ENCODE results near the gene IL18RAP.

IL18RAP gene

DNA sequence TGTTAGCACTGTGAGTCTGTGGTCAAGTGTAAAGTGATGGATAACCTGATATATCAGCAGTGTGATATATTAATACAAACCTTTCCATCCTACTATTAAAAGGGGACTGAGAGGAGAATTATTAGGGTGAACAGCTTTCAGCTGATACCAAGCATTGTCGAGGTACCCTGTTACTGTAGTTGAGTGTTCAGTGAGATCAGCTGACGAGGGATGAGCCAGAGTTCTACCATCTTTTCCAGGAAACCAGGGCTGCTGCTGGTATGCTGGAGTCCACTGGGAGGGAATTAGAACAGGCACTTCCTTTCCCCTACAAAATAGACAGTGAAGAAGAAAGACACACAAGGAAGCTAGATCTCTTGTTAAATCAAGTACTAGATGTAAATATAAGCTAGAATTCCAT lies 408 bp downstream of the IL18RAP start:
- no peak for DNase-seq (ENCODE audit: low spot score)
- FAIRE-seq, result no peak

DNA sequence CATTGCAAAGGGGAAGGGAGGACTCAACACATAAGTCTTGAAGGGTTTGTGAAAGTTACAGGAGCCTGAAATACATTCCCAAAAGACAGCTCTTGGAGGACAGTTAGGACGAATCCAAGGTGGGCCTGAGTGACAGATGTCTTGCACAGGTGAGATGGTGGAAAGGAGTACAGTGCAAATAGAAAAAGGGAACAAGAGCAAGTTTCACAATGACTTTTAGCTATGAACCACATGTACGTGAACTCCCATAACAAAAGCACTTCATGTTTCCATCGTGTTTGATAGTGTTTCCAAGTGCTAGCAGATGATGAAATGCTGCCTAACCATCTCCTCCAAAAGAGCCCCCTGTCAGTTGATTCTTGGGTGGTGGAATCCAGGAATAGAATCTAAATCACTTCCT lies 1.8 kb downstream of the IL18RAP start:
- DNase-seq (ENCODE audit: low spot score), result no peak
- FAIRE-seq, result no peak

DNA sequence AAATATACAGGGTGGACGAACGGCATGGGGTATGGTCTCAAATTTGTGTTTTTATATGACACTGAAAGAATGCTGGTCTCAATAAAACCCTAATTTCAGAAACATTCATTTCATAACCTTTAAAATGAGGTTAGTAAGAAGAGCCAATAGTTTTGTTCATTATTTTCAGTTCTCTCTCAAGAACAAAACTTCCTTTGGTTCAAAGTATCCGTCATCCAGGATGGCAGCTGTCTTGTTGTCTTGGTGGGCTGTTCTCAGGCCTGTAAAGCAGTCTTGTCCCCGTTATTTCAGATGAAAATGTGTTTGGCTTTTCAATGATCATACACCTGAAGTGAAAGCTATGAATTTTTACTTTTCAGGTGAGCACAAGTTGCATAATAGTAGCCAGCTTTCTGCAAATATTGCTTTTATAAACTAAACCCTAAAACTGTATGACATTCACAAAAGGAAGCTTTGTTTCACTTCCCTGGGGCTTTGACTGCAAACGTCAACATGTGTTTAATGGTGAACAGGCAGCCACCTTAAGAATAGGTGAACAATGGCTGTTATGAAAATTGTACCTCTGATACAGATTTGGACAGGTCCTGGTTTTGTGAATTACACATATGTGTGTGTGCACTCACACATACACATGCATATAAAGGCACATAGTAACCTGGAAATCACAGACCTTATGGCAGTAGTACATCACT lies 2.6 kb downstream of the IL18RAP start:
- no peak for DNase-seq (ENCODE audit: low spot score)
- FAIRE-seq, result no peak

DNA sequence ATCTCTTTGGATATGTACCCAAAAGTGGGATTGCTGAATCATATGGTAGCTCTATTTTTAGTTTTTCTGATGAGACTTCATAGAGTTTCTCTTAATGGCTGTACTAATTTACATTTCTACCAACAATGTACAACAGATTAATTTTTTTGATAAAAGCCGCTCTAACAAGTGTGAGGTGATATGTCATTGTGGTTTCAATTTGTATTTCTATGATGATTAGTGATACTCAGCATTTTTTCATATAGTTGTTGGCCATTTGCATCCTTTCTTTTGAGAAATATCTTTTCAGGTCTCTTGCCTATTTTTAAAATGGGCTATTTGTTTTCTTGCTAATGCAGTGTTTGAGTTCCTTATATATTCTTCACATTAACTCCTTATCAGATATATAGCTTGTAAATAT lies 4.3 kb downstream of the IL18RAP start:
- no peak for FAIRE-seq
- DNase-seq (ENCODE audit: low spot score), result no peak

DNA sequence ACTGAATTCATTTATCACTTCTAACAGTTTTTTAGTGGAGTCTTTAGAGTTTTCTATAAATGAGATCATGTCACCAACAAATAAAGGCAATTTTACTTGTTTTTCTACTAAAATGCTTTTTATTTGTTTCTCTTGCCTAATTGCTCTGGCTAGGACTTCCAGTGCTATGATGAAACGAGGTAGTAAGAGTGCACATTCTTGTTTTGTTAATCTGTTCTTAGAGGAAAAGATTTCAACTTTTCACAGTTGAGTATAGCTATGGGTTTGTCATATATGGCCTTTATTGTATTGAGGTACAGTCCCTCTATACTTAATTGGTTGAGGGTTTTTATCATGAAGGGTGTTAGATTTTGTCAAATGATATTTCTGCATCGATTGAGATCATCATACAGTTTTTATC lies 5.6 kb downstream of the IL18RAP start:
- FAIRE-seq (no peak), DNase-seq (ENCODE audit: low spot score) (no peak)

DNA sequence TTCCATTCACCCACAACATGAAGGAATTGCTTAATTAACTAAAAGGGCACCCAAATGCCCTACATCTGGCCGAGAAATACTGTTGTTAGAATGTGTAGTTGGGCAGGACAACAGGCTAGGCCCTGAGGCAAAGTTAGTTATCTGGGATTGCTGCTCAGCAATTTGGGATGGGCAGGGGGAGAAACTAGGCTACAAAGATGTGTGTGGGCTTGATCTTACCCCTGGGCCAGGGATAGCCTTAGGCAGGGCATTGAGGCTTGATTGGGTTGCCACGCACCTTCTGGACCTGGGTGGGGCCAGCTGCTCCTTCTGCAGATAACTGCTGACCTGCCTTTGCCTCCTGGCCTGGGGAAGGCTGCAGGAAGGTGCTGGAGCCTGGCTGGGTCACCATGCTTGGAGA lies 9.4 kb downstream of the IL18RAP start:
- FAIRE-seq (no peak), DNase-seq (ENCODE audit: low spot score) (no peak)

DNA sequence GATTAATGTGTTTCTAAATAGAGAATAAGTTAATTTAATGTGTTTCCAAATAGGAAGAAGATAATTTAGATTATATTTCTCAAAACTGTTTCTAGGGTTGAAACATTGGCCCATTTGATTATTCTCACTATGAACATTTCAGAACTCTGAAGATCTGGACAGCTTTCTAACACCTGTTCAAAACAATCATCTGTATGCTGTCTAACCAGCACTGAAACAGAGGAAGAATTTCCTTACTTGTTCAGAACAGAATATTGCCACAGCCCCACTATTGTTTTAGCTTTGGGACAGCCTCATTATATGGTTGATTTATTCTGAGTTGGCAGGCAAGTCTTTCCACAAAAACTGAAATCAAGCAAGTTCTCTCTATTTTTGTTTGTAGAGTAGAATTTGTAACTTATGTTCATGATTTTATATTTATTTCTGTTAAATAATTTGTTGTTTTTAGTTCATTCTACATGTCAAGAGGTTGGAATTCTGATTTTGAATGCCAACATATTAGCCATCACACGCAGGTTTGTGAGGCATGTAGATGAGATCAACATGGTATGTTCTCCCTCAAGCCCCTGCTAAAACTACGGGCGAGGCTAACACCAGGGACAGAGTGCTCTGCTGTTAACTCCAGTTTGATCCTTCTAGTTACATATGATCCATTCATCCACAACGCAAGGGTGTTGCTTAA lies 11.2 kb downstream of the IL18RAP start:
- DNase-seq (ENCODE audit: low spot score) (no peak), FAIRE-seq (no peak)

DNA sequence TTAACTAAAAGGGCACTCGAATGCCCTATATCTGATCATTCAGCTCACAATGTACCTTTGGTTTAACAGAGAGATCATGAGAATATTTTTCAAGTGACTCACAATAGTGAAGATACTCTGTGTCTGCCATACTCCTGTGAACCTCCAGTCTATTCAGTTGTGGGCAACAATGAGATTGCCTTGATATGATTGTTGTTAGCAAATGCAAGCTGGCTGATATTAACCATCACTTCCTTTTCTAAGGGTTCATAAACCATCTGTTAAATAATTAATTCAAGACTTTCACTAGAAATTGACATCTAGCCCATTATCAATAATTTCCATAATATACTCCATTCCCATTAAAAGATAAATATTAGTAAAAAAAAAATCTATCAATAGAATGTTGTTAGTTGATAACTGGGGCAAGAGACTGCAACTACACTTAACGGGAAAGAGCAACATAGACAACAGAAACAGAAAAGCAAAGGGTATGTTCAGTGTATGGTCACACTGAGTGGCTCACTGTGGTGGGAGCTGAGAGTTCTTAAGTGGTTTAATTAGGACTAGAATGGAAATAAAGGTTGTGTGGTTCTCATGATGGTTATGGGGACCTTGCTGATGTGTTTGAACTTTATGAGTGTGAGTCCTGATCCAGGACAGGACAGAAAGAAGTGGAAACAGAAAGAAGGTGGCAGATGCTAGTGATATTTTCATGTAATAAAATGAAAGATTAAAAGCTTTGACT lies 11.9 kb downstream of the IL18RAP start:
- FAIRE-seq (no peak), DNase-seq (ENCODE audit: low spot score) (peak; percentile 14)

DNA sequence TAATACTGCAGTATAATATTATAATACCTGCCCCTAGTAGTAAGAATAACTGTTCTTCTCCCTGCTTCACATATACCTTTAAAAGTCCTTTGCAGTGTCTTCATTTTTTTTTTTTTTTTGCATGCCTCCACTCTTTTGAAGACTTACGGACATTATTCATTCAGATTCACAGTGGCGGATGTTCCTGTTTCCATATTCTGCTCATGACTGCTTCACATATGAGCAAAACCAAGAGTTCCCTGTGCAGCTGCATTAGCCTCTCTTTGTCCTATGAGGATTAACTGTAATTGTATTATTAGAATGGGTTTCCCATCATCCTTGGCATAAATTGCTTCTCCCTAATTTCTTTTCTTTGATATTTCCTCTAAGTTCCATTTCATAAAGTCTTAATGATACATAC lies 12.8 kb downstream of the IL18RAP start:
- FAIRE-seq (no peak), DNase-seq (ENCODE audit: low spot score) (no peak)

DNA sequence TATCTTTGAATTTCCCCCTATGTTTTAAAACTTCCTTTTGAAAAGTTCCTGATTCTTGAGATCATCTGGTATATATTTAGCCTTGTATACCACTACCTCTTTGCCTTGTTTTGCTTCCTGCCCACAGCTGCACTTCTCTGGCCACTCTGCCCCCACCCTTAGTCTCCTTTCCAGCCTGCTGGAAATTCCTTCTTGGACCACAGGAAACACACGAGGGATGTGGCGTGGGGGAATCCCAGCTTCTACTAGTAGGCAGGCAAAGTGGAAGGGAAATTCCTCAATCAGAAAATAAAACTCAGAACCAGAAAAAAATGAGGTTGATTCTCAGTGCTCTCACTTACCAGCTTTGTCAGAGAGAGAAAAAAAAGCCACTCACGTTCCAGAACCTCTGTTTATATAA lies 13.4 kb downstream of the IL18RAP start:
- peak; percentile 68 for DNase-seq (ENCODE audit: low spot score)

DNA sequence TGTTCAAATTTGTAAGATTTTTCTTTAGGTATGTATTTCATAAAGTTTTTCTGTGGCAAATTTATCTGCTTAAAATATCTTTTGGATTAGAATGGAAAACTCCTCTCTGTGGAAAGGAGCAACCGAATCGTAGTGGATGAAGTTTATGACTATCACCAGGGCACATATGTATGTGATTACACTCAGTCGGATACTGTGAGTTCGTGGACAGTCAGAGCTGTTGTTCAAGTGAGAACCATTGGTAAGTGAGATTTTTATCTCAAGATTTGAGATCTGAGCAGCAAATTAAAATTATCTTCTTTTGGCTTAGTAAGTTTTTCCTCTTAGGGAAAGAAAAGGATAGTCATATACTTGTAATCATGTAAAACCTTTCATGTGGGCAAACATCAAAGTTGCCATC lies 14.2 kb downstream of the IL18RAP start:
- FAIRE-seq (no peak), DNase-seq (ENCODE audit: low spot score) (no peak)

More for the DNA sequence above, 13.4 kb downstream of the IL18RAP start:
- peak; percentile 41 for FAIRE-seq

DNA sequence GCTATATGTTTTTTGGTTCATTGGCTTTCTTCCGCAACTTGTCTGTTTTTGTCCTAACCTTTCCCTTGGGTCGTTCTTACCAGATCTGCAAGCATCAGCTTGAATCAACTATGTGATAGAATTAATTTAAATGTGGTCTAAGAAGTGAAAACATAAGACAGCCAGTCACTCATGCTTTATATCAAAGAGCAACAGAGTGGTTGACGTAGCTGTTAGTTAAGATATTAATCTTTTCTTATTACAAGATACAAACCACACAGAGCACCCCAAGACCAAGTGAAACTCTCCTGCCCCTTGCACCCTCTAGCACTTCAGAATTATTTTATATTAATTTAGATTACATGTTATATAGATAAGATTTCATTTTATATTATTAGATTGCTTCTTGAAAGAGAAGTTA lies 15.2 kb downstream of the IL18RAP start:
- FAIRE-seq (no peak), DNase-seq (ENCODE audit: low spot score) (no peak)

DNA sequence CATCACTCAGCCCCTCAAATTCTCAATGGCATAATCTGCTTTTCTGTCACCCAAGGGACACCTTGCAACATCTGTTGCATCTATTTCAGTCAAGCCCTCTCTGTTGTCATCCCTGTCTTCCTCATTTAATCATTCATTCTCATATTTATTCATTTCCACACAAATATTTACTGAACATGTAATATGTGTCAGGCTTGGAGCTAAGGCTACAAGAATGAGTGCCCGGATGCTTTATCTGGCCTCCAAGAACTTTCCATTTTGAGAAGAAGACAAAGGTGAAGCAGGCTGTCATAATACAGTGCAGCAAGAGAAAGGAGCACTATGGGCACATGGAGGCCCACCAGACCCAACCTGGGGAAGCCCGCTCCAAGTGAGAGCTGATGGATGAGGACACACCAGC lies 15.6 kb downstream of the IL18RAP start:
- DNase-seq (ENCODE audit: low spot score), result no peak
- no peak for FAIRE-seq

DNA sequence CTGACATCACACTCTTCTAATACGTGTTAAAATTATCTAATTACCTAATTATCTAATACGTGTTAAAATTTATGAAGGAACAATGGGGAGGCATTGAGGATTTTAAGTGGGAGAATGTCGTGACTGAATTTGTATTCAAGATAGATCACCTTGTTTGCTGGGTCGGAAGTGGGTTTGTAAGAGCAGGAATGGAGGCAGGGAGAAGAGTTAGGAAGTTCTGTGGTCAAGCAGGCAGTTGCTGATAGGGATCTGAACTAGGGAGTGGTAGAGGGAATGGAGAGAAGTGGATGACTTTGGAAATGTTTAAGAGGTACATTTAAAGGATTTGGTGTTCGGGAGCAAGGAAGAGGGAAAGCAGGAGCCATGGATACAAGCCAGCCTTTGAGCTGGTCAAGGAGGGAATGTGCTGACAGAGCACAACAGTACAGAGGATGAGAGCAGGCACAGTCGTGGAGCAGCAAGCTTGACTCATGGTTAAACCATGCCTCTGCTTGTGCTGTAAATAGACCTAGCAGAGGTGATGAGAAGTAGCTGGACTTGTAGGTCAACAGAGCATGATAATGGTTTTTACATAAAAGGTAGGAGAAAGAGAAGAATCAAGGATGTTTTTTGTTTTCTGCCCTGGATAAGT lies 16.2 kb downstream of the IL18RAP start:
- DNase-seq (ENCODE audit: low spot score) (peak; percentile 83), FAIRE-seq (peak; percentile 79)

DNA sequence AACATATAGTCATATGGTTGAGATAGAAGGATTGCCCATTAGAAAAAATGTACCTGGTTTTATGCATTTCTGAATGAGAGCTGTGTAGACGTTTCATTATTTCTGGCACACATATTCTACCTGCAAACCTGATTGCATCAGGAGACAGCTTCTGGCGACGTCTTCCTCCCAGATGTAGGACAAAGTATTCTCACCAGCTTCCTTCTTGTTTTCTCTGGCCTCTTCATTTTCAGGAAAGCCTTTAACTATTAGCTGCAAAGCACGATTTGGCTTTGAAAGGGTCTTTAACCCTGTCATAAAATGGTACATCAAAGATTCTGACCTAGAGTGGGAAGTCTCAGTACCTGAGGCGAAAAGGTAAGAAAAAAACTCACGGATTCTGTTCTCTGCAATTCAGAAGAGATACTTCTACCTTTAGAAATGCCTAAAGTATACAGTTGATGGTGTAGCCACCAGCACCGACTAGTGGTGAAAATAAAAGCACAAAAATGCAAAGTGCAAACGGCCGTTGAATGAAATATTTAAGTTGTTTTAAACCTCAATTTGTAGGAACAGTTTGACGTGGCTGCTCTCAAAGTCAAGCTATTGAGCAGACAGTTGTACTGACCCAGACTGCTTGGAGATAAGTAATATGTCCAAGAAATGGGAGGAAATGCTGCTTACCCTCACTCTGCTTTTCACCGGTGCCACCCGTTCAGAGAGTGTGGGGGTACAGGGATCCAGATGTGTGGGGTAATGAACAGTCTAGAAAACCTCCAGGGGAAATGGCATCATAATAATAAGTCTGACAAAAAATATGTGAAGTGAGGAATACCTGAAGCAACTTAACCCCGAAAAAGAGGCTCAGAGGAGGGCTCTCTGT lies 20.2 kb downstream of the IL18RAP start:
- FAIRE-seq (peak; percentile 39), DNase-seq (ENCODE audit: low spot score) (peak; percentile 18)

DNA sequence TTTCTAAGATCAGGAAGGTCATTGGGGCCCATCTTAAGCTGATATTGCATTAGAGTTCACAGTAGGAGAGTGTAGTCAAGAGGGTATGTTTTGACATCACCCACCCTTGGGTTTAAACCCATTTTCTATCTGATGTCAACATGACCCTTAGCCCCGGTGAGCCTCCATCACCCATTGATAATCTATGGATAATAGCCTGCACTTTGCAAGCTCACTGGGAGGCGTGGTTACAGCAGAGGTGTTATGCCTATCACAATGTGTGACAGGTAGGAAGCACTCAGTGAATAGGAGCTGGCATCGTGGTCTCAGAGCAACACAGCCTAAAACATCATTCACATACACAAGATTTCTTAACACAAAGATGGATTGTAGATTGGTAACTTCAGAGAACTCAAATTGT lies 21.3 kb downstream of the IL18RAP start:
- FAIRE-seq (no peak), DNase-seq (ENCODE audit: low spot score) (no peak)

DNA sequence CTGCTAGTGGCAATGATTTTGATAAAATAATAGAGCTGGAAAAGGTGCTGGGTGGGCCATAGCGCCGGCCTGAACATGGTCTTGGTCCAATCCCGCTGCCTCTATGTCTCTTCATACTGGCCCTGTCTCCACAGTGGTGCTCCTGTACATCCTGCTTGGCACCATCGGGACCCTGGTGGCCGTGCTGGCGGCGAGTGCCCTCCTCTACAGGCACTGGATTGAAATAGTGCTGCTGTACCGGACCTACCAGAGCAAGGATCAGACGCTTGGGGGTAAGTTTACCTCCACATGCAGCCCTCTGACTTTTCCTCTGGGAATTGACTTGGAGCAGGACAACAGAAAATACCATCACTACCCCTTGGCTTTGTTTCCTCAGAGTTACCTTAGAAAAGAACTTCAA lies 24.0 kb downstream of the IL18RAP start:
- no peak for DNase-seq (ENCODE audit: low spot score)
- FAIRE-seq, result no peak

DNA sequence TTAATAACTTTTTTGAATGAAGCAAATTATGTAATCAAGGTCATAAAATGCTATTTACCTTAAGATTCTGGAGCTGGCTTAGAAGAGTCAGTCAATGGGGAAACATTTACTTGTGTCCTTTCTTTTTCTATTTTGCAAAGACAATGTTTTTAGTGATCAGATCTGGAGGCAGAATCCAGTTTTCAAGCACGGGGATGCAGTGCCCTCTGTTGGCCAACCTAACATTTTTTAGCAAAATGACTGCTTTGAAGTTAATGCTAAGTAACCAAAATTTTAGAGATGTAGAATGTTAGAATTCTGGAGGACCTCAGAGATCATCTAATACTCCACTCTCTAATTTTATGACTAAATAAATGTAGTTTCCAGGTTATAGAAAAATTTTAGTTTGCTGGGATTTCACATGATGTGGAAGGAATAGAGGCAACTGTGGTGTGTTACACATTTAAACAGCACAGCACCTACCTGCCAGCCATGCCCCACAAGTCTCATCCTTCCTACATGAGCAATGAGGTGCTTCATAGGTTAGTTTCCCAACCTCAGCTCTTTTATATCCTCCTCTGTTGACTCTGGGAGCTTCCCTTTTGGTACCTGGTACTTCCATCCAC lies 26.5 kb downstream of the IL18RAP start:
- FAIRE-seq (peak; percentile 71), DNase-seq (ENCODE audit: low spot score) (no peak)

DNA sequence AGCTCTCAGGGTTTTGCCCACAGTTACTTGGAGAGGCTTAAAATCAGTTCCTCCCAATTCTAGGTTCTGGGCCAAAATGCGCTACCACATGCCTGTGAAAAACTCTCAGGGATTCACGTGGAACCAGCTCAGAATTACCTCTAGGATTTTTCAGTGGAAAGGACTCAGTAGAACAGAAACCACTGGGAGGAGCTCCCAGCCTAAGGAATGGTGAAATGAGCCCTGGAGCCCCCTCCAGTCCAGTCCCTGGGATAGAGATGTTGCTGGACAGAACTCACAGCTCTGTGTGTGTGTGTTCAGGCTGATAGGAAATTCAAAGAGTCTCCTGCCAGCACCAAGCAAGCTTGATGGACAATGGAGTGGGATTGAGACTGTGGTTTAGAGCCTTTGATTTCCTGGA lies 29.0 kb downstream of the IL18RAP start:
- DNase-seq (ENCODE audit: low spot score) (no peak), FAIRE-seq (no peak)

DNA sequence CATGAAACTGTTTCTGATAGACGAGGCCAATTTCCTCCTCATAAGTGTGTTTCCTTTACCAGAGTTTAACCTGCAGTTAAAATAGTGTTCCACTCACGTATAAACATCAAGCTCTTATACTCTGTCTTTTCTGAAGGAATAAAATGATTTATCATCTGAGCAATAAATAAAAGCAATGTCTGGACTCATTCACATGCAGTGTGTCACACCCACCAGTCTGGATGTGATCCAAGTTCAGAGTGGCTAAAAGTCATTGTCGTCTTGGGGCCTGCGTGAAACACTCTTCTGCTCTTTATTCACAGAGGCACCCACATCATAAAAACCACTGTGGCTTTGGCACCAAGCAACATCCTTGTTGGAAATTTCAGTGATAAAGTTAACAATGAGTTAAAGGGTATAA lies 30.5 kb downstream of the IL18RAP start:
- no peak for FAIRE-seq
- no peak for DNase-seq (ENCODE audit: low spot score)
